Type B pancreatic cell (in vitro differentiated cells): ENCODE measurements around the gene VWA2. TPM values are rescaled to one million over a fixed set of nuclear protein-coding genes. Genes with fewer than 3 reads are reported as not detected.

Source experiments
- DNase-seq: peaks from one replicate; pipeline ENCODE4 v3.0.0; 2021; ENCODE audit warnings: mixed read lengths; ENCODE audit not compliant: unreplicated experiment; ENCODE audit errors: extremely low spot score
- H3K27ac Mint-ChIP-seq: 2 replicates; pipeline ENCODE4 v1.8.0; 2021; ENCODE audit warnings: mild to moderate bottlenecking, mixed read lengths
- H3K27me3 Mint-ChIP-seq: 2 replicates; pipeline ENCODE4 v1.8.0; 2021; ENCODE audit warnings: mixed read lengths
- H3K36me3 Mint-ChIP-seq: 2 replicates; pipeline ENCODE4 v1.8.0; 2021; ENCODE audit warnings: mixed read lengths
- H3K4me1 Mint-ChIP-seq: one replicate; pipeline ENCODE4 v1.8.0; 2021; ENCODE audit warnings: mixed read lengths; ENCODE audit not compliant: unreplicated experiment
- H3K4me3 Mint-ChIP-seq: 2 replicates; pipeline ENCODE4 v1.8.0; 2021; ENCODE audit warnings: mild to moderate bottlenecking, mixed read lengths
- H3K9me3 Mint-ChIP-seq: 2 replicates; pipeline ENCODE4 v1.8.0; 2021; ENCODE audit warnings: mixed read lengths
- CTCF ChIP-seq: fragments of 200-600 bp; sonication (generic); conservative IDR thresholded peaks from 2 replicates; pipeline ENCODE4 v1.5.0; 2021; ENCODE audit warnings: antibody characterized with exemption, mild to moderate bottlenecking
- total RNA-seq: library from RNA; stranded (reverse); gene quantifications from 2 replicates; pipeline ENCODE4 v1.2.1, GENCODE V29; 2021; ENCODE audit warnings: low replicate concordance

VWA2 gene
- total RNA-seq, 1 donor from 2014 or later = 2.9 TPM

- Mint-ChIP-seq H3K27me3 (no peaks in the 10 kb centered on the region), H3K9me3 (no peaks in the 10 kb centered on the region), H3K4me1 (no peaks in the 10 kb centered on the region), H3K4me3 (no peak overlapping the region), H3K36me3 (no peaks in the 10 kb centered on the region), H3K27ac (no peak overlapping the region)
- DNase-seq = no peak
- no peak for TF ChIP-seq CTCF
Observed at GRCh38 chr10:114206902-114207301, 32.2 kb upstream of the VWA2 start.

- TF ChIP-seq CTCF = no peak
- Mint-ChIP-seq H3K9me3 (no peaks in the 10 kb centered on the region), H3K27ac (no peak overlapping the region), H3K27me3 (no peaks in the 10 kb centered on the region), H3K4me3 (no peak overlapping the region), H3K4me1 (no peaks in the 10 kb centered on the region), H3K36me3 (no peaks in the 10 kb centered on the region)
- no peak for DNase-seq
Observed at GRCh38 chr10:114207349-114207748, 31.7 kb upstream of the VWA2 start.

GRCh38 chr10:114208351-114208750 lies 30.7 kb upstream of the VWA2 start:
- Mint-ChIP-seq H3K36me3 (no peaks in the 10 kb centered on the region), H3K4me1 (no peaks in the 10 kb centered on the region), H3K27ac (no peak overlapping the region), H3K4me3 (no peak overlapping the region), H3K27me3 (no peaks in the 10 kb centered on the region), H3K9me3 (no peaks in the 10 kb centered on the region)
- no peak for TF ChIP-seq CTCF
- no peak for DNase-seq

GRCh38 chr10:114212153-114212552 lies 26.9 kb upstream of the VWA2 start:
- Mint-ChIP-seq H3K4me1 (no peaks in the 10 kb centered on the region), H3K4me3 (no peak overlapping the region), H3K9me3 (no peaks in the 10 kb centered on the region), H3K27me3 (no peaks in the 10 kb centered on the region), H3K27ac (no peak overlapping the region), H3K36me3 (no peaks in the 10 kb centered on the region)
- DNase-seq = no peak
- TF ChIP-seq CTCF = no peak

- no peak overlapping the region for H3K4me3 Mint-ChIP-seq
- no peak for TF ChIP-seq CTCF
- no peak overlapping the region for H3K27ac Mint-ChIP-seq
- no peaks in the 10 kb centered on the region for H3K36me3 Mint-ChIP-seq
- H3K4me1 Mint-ChIP-seq = no peaks in the 10 kb centered on the region
- no peaks in the 10 kb centered on the region for H3K27me3 Mint-ChIP-seq
- DNase-seq = no peak
- H3K9me3 Mint-ChIP-seq = no peaks in the 10 kb centered on the region
Observed at GRCh38 chr10:114215033-114215432, 24.0 kb upstream of the VWA2 start.

- no peak for TF ChIP-seq CTCF
- no peaks in the 10 kb centered on the region for H3K27me3 Mint-ChIP-seq
- no peak overlapping the region for H3K4me3 Mint-ChIP-seq
- H3K9me3 Mint-ChIP-seq = no peaks in the 10 kb centered on the region
- no peaks in the 10 kb centered on the region for H3K36me3 Mint-ChIP-seq
- DNase-seq = no peak
- no peaks in the 10 kb centered on the region for H3K4me1 Mint-ChIP-seq
- no peak overlapping the region for H3K27ac Mint-ChIP-seq
Observed at GRCh38 chr10:114220281-114220680, 18.8 kb upstream of the VWA2 start.
